HPDE6-E6E7 (cell line): ENCODE results near the gene MRPS33.
A peak's percentile ranks its signal among the peaks of the same experiment; 100 is the strongest.
"Not testable (repeated sequence)": the region's sequence is repeated elsewhere in the genome, so short reads cannot be mapped to it uniquely, and the experiment has no call there.

ENCODE experiments used
- DNase-seq: peaks from one replicate; pipeline ENCODE4 v3.0.0; 2011; ENCODE audit warnings: missing footprints; ENCODE audit errors: extremely low spot score

Gene MRPS33

DNA sequence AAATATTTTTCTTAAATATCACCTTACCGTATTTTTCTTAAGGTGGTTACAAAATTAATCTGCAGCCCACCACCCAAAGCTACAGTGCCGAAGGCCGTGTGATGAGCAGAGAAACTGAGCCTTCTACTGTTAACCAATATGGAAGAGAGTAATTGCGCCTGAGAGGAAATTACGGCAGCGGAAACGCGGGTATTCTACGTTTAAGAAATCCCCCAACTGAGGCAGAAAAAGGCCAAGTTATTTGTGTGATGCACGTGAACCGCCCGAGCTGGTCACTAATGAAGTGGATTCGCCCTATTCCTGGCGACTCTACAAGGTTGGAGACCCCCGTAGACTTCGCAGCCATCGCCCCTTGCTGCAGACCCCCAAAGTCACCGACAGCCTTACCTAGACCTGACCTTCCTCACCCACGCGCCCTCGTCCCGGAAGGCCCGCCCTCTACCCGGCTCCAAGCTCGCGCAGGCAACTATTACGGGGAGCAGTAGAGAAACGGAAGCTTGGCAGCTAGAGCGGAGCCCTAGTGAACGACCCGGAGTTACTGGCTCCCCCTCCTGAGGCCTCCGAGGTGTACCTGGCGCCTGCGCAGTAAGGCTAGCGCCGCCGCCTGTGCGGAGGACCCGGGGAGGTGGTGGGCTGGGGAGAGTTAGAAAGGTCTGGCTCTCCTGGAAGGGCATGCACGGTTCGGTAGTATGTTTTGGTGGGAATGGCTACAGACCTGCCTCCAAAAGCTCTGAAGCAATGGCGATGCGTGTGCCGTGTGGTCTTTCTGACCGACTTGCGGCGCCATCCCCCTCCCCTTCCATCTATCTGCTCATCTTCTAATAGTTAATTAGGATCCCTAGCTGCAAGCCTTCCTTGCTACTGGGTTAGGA, at the start of gene MRPS33:
TSS of gene MRPS33 (minus strand) at position 429 of the 872 bp plus-strand sequence. CDS start 4,319 bp downstream, outside the sequence.
- peak; percentile 97 for DNase-seq

DNA sequence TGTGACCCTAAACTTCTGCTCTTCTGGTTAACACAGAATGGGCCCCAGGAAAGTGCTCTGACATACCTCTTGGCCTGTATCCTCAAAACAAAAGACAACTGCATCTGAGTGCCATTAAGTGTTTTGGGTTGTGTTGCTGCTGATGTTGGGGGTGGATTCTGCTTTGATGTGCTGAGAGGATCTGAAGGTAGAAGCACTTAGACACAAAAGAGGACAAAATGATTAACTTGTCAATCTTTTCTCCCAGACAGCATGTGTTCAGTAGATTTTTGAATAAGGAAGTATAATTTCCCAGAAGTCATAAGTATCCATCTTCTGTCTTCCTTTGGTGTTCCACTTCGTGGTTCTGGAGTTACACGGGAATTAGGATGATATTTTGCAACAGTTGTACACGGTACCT, 43.0 kb upstream of the MRPS33 start:
- no peak for DNase-seq

DNA sequence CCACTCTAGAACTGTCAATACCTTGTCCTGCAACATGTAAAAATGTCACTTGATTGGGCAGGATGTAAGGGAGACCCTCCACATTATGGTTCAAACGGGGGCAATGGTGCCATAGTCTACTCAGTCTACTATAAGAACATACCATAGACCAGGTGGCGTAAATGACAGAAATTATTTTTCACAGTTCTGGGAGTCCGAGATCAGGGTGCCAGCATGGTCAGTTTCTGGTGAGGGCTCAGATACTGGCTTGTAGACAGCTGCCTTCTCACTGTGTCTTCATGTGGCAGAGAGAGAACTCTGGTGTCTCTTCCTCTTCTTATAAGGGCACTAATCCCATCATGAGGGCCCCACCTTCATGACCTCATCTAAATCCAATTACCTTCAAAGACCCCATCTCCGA, 40.4 kb upstream of the MRPS33 start:
- no peak for DNase-seq

DNA sequence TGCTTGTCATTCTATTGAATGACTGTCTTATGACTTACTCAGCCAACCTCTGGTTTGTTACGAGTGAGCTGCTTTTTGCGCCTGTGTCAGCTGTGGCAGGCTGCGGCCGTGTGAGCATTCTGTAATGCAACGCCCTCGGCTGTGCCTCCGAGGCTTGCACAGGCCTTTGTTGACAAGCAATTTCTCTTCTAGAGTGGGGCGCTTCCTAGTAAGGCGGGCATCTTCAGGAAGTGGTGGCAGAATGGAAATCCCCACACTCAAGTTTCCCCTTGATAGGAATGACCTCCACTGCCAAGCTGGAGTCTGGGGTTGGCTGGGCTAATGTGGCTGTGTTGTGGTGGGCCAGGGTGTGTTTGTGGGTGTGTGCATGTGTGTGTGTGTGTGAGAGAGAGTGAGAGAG, 38.9 kb upstream of the MRPS33 start:
- DNase-seq: no peak

DNA sequence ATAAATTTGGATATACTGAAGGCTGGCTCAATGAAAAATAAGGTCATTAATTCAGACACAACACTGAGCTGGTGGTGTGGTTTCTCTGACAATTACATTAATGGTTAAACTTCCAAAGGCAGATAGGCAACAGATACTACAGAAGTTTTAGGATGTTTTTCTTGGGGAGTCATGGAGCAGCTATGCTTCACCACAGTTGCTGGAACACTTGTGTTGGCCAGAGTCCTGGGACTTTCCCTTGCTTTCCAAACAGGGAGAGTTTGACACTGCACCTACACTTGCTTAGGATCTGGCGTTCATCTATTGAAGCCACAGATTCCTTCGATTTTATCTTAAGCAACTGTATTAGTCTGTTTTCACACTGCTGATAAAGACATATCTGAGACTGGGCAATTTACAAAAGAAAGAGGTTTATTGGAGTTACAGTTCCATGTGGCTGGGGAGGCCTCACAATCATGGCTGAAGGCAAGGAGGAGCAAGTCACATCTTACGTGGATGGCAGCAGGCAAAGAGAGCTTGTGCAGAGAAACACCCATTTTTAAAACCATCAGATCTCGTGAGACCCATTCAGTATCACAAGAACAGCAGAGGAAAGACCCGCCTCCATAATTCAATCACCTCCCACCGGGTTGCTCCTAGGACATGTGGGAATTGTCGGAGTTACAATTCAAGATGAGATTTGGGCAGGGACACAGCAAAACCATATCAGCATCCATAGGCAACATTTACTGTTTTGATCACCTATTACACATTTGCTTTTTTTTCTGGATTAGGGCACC, 31.3 kb upstream of the MRPS33 start:
- DNase-seq: no peak

DNA sequence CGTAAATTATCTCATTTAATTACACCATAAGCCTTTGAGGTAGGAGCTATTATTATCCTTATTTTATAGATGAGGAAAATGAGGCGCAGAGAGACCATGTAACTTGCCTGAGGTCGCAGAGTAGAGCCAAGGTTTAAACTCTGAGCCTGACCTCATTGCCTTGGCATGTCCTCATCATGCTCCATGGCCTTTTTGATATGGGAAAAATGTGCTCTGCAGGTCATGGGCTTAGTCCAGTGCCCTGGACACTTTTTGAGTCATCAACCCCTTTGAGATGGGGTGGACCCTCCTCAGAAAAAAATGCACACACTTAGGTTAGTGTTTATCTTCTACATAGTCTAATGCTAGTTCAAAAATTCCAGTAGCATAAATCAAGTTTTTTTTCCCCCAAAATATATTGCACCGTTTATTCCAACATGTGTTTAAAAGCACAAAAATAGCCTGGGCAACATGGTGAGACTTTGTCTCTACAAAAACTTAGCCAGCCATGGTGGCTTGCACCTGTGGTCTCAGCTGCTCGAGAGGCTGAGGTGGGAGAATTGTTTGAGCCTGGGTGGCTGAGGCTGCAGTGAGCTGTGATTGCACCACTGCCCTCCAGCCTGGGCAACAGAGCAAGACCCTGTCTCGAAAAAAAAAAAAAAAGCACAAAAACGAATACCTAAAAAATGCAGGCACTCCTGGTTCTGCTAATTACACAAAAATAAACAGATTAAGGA, 30.5 kb upstream of the MRPS33 start:
- no peak for DNase-seq

DNA sequence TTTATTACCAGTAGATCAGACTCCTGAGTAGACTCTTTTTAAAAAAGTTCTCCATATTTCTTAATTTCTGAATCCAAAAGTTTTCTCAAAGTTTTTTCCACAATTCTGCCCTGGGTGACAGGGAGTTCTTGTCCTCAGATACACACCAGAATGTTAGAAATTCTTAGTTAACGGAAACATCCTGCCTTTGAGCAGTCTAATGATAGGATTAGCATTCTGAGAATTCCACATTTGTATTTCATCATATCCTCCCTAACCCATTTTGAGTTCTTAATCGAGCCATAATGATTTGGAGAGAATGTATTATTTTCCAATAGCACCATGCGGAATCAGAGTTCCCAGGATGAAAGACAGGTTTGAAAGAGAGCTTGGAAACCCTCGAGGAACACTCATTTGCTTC, 28.9 kb upstream of the MRPS33 start:
- no peak for DNase-seq

DNA sequence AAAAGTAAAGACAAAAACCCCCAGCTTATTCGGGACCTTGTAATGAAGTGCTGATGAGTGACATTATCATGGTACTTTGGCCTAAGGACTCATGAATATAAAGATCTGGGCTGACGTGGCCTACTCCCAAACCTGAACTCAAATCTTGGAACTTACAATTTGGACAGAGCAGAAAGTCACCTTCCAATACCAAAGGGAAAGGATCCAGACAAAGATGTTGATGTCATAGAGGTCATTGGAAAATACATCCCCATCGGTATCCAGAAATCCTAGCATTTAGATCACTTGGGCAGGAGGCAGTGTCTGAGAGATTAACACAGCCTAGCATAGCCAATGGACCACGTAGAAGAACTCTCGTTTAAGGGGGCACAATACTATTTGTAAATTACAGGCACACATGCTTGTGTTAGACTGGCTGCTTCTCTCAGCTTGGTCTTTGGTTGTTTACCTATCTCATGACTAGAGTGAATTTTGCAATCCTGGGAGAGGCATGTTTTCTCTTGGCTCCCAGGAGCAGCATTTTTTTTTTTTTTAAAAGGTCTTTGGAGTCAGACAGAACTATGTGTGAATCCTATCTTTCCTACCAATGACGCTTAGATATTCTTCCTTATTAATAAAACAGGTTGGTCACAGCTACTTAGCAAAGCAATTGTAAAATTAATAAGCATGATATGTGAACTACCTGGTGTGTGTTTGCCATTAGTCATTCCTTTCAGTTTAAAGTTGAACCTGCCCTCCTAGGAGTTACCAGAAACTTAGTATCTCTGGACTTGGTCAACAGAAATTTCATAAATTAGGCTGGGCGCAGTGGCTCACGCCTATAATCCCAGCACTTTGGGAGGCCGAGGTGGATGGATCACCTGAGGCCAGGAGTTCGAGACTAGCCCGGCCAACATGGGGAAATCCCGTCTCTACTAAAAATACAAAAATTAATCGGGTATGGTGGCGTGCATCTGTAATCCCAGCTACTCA, 27.8 kb upstream of the MRPS33 start:
- DNase-seq: no peak

DNA sequence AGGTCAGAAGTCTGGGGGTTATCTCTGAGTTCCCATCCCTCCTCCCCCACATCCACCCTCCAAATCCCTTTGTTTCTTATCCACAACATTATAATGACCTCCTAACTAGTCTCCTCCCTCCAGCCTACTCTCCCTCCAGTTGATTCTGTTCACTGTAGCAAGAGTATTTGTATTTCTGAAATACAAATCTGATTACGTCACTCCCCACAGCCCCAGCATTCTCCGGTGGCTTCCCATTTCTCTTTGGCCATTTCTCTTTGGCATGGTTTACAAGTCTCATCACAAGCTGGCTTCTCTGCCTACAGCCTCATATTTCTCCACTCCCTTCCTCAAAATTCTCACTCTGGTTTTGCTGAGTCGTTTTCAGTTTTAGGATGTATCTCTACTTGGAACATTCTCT, 24.6 kb upstream of the MRPS33 start:
- no peak for DNase-seq

DNA sequence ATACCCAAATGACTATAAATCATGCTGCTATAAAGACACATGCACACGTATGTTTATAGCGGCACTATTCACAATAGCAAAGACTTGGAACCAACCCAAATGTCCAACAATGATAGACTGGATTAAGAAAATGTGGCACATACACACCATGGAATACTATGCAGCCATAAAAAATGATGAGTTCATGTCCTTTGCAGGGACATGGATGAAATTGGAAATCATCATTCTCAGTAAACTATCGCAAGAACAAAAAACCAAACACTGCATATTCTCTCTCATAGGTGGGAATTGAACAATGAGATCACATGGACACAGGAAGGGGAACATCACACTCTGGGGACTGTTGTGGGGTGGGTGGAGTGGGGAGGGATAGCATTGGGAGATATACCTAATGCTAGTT, 23.3 kb upstream of the MRPS33 start:
- DNase-seq: not testable (repeated sequence)

DNA sequence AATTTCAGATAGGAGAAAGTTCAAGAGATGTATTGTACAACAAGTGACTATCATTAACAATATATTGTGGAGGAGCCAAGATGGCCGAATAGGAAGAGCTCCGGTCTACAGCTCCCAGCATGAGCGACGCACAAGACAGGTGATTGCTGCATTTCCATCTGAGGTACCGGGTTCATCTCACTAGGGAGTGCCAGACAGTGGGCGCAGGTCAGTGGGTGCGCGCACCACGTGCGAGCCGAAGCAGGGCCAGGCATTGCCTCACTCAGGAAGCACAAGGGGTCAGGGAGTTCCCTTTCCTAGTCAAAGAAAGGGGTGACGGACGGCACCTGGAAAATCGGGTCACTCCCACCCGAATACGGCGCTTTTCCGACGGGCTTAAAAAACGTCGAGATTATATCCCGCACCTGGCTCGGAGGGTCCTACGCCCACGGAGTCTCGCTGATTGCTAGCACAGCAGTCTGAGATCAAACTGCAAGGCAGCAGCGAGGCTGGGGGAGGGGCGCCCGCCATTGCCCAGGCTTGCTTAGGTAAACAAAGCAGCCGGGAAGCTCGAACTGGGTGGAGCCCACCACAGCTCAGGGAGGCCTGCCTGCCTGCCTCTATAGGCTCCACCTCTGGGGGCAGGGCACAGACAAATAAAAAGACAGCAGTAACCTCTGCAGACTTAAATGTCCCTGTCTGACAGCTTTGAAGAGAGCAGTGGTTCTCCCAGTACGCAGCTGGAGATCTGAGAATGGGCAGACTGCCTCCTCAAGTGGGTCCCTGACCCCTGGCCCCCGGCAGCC, 18.0 kb upstream of the MRPS33 start:
- DNase-seq: not testable (repeated sequence)

DNA sequence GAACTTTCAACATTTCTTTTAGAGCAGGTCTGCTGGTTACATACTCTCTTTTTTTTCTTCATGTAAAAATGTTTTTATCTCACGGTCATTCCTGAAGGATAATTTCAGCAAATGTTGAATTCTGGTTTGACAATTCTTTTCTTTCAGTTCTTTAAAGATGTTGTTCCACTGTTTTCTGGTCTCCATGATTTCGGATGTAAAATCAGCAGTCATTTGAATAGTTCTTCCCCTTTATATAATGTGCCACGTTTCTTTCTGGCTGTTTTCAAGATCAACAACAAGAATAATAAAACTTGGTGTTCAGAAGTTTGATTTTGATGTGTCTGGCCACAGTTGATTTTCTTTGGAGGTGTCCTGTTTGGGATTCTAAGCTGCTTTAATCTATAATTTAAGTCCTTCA, 14.0 kb upstream of the MRPS33 start:
- no peak for DNase-seq

DNA sequence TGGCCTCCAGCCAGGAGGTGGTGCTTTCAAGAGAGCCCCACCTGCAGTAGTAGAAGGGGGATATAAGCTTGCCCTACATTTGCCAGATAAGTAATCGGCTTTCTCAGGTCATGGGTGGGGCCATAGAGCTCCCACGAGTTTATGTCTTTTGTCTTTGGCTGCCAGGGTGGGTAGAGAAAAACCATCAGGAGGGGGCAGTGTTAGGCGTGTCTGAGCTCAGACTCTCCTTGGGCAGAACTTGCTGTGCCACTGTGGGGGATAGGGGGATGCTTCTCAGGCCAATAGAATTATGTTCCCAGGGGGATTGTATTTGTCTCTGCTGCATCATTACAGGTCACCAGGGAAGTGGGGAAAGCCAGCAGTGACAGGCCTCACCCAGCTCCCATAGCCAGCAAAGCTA, 12.3 kb upstream of the MRPS33 start:
- DNase-seq: no peak

DNA sequence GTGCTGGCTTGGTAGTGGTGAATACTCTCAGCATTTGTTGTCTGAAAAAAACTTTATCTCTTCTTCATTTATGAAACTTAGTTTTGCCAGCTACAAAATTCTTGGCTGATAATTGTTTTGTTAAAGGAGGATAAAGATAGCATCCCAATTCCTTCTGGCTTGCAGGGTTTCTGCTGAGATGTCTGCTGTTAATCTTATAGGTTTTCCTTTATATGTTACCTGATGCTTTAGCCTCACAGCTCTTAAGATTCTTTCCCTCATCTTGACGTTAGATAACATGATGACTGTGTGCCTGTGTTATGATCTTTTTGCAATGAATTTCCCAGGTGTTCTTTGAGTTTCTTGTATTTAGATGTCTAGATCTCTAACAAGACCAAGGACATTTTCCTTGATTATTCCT, 9.9 kb upstream of the MRPS33 start:
- no peak for DNase-seq

DNA sequence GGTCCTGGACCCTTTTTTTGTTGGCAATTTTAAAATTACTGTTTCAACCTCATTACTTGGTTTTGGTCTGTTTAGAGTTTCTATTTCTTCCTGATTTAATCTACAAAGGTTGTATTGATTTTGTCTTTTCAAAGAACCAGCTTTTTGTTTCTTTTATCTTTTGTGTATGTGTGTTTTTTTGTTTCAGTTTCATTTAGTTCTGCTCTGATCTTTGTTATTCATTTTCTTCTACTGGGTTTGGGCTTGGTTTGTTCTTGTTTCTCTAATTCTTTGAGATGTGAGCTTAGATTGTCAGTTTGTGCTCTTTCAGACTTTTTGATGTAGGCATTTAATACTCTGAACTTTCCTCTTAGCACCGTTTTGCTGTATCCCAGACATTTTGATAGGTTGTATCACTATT, 8.5 kb upstream of the MRPS33 start:
- no peak for DNase-seq

DNA sequence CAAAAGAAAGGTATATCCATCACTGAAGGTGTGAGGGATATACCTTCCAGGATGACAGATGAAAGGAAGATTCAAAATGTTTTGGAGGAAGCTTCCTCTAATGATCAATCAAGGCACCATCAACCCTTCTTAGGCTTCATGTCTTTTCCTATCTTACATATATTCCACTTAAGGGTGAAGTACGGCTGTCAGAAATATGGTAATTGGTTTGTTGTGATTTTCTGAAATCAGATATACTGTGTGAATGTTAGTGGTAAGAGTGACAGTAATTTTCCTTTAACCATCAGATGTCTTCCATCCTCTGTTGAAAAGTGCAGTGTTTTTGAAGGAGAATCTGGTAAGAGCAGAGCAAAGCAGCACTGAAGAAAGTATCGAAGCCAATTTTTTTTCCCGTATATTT, 2.8 kb upstream of the MRPS33 start:
- no peak for DNase-seq

DNA sequence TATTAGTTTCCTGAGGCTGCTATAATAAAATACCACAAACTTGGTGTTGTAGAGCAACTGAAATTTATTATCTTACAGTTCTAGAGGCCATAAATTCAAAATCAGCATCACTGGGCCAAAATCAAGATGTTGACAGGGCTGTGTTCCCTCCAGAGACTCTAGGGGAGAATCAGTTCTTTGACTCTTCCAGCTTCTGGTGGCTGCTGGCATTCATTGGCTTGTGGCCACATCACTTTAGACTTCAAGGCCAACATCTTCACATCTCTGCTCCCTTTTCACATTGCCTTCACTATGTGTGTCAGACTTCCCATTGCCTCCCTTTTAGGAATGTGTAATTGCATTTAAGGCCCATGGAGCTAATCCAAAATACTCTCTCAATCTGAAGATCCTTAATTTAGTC, 1.6 kb upstream of the MRPS33 start:
- DNase-seq: no peak

DNA sequence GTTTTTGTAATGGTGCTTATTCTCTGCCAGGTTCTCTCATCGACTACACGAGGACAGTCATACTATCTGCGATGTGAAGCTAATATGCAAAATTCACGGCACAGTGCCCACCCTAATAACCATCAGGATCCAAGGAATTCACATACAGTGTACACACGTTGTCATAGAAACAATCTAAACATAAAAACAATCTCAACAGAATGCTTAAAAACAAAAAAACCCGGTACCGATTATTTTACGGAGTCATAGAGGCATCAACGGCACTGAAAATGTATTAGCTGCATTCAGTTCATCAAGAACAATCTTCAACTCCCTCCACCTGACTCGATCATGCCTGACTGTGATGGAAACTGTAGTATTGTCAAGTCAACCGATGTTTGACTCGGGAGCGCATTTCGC, 628 bp downstream of the MRPS33 start:
- no peak for DNase-seq

DNA sequence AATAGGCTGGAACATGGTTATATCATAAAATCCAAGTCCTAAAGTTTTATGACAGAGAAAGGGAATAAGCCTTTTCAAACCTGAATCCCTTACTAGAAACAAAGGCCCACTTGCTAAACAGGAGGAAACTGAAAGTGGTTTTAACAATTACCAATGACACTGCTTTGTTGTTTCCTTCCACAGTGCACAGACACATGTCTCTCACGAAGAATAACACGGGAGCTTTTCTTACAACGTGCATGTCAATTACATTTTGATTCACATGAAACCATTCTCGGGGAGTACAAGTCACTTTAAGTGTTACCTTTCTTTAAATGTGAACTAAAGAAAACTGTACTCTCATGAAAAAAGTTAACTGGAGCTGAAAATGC, 1.4 kb downstream of the MRPS33 start:
- no peak for DNase-seq

DNA sequence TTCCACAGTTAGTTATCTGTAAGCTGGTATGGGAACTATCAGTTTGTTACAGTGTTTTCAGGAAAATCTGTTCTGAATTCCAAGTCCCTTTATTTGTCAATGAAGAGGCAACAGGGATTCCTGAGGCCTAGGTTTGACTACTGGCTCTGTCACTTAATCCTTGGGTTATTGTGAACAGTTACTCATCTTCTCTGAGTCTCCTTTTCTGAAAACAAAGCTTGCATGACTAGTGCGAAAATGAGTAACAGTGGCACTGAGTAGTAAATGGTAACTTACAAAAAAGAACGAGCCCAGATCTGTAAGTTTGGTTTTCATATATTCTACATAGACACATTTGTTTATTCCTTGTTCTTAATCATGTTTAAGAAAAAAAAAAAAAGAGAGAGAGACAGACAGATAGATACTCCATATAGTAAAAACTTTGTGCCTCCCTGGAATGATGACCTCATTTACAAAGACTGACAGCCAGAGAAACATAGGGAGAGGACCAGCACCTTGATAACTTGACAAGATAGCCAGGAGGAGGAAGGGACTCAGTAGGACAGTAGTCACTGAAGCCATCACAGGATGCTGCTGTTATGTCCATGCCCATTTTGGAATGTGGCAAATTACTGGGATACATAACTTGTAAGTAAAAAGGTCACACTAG, 1.9 kb downstream of the MRPS33 start:
- DNase-seq: no peak
